GM19463 (cell line): ENCODE results near the gene AVEN.

Experiments used
- ATAC-seq: cut with Tn5 transposase; IDR thresholded peaks from one replicate; pipeline ENCODE4 v1.9.1; 2021; ENCODE audit warnings: mild to moderate bottlenecking, moderate library complexity; ENCODE audit not compliant: unreplicated experiment

The AVEN gene

DNA sequence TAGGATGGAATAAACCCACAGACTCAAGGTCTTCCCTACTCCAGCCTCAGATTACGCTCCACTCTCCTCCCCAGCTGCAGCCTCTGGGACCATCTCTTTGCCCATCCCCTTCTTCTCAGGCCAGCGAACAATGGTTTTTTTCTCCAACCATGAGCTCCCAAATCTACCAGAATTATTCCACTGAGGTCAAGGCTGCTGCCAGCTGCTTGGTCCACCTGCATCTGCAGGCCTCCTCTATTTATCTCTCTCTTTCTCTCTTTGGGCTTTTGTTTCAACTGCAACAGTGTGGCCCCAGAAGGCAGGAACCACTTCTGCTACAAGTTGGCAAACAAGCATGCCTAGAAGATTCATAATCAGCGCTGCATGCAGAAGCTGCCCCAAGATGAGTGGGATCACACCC is 51.6 kb downstream of the AVEN start:
- no peak for ATAC-seq

DNA sequence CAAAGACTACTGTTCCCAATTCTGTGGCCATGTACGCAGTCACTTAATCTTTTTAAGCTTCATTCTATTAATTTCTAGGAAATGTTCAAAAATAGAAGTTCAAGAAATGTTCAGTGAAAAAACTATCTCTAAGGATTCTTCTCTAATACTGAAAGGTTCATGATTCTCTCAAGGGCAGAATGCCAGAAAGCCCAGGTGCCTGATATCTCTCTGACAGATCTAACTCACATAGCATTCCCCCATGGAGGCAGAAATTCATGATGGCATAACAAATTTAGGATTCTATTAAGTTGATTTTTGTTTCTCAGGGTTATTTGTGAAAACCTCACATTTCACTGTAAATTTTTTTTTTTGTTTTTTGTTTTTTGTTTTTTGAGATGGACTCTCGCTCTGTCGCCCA is 53.3 kb downstream of the AVEN start:
- no peak for ATAC-seq

DNA sequence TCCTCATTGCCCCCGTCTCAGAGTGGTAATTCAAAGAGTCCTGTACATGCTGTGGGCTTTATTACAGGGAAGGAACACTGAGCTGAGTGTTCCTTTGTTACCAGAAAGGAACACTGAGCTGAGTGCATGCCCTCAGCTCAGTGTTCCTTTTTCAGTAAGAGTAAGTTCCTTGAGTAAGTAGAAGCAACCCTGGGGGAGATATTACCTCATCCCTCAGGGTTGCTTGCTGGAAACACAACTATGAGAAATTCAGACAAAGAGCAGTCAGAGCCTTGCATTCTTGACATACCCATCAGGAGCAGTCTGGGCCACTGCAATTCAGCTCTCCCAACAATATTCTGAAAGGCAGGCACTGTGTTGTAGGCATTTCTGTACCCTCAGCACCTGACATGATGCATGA is 53.7 kb downstream of the AVEN start:
- no peak for ATAC-seq

DNA sequence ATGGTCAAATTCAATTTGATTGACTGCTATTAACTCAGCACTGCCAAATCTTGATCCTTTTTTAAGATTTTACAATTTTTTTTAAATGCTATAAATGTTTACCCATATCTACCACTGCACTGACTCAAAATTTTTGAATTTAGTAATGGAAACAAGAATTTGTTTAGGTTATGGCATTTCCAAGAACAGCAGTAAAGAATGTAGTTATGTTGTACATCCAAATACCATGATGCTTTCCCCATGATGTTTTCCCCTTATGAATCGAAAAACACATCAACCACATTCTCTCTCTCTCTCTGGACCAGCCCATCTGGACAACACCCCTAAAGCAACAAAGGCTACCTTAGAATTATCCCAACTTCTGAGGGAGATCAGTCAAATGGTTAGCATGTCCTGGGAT is 56.5 kb downstream of the AVEN start:
- ATAC-seq: no peak

DNA sequence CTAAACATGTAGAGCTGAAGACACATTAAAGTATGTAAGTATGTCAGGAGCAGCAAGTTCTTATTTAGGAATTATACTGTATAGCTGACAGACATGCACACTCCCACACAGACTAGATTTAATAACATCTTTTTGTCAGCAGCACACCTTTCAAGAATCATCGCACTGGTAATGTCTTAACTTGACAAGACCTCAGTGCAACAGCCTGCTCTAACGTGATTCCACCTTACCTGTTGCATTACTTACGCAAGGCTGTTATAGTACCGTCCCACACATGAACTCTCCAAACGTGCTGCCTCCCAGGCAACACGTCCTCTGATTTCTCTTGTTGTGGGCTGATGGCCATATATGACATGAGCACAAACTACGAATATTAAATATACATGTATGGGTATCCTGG is 58.8 kb downstream of the AVEN start:
- ATAC-seq: no peak

DNA sequence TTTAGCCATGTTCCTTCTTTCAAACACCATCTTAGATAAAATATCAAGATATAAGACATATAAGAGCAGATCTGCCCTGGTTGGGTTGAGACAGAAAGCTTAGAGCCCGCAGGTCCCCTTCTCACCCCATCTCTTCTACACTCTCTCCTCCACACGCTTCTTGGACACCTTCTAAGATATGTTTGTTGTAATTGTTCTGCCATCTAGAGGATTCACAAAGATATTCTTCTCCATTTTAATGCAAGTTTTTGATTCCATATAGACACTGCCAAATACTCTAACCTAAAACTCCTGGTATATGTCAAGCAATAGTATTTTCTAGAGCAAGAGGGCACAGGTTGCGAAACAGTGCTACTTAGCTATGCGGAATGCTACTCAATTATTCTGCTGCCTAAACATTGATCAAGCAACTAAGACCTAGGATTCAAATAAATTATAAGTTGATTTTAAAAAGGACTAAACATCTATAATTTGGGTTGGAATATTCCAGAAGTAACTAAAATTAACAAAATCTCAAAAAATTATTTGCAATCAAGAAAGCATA is 63.9 kb downstream of the AVEN start:
- no peak for ATAC-seq

DNA sequence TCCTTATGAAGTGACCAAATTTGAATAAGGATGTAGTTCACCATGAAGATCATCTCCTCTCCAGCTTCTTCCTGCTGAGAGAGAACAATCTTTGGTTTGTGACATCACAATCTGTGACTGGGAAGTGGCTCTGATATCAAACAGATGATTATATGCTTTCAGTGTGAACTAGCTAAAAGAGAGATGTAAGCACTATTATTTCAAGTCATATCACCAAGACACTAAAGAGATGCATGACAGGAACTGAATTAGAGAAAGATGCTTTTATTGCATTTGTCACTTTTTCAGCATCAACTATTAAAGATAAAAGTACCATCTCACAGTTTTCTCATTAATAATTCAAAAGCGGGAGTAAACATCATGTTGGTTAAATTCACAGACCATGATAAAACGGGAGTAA is 67.2 kb downstream of the AVEN start:
- no peak for ATAC-seq

DNA sequence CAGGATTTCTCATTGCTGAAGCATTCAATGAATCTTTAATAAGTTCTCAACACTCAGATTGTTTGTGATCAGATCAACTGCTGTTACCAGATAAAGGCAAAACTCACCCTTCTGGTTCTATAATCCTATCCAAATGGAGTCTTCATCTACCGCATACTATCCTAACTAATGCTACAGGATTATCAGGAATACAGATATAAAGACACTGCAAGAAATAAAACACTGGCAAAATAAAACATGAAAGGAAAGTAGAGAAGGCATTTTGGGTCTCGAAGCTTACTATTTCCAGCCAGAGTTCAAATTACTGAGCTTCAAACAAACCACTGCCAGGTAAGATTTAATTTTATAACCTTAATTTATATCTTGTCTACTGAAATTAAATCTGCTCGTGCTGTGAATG is 70.2 kb downstream of the AVEN start:
- no peak for ATAC-seq

DNA sequence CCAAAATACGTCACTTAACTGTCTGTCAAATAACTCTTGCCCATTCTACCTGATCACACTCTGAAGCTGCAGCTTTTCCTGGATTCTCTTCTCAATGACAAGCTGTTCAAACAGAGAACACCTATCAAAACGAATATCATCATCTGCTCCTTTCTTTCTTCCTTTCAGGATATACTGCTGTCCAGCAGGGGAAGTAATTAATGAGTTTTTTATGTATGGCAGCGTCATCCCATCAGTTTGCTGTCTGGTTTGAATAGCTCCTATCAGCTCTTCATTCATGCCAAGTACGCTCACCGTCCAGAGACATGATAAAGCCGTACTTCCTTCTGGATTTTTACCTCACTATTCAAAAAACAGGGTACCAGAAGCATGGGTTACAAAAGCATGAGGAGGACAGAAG is 70.8 kb downstream of the AVEN start, which contains the start of gene CHRM5:
Gene CHRM5, plus strand, starts transcription at position 274 of the 400 bp plus-strand sequence. CDS start 94,221 bp downstream, outside the sequence.
- ATAC-seq: no peak

DNA sequence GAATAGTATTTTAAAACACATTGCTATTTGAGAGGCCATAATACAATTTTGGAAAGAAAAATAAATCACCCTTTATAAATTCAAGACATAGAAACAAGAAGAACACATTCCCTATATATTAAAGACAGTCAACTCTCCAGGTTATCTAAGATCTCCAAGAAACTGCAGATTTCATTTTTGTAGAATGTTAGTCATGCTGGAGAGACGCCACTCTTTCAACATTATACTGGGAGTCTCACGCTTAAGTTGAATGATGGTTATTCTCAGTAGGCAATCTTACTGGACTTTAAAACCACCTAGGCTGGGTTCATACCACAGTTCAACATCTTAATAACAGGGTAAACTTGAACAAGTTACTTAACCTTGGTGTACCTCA is 74.4 kb downstream of the AVEN start:
- no peak for ATAC-seq

DNA sequence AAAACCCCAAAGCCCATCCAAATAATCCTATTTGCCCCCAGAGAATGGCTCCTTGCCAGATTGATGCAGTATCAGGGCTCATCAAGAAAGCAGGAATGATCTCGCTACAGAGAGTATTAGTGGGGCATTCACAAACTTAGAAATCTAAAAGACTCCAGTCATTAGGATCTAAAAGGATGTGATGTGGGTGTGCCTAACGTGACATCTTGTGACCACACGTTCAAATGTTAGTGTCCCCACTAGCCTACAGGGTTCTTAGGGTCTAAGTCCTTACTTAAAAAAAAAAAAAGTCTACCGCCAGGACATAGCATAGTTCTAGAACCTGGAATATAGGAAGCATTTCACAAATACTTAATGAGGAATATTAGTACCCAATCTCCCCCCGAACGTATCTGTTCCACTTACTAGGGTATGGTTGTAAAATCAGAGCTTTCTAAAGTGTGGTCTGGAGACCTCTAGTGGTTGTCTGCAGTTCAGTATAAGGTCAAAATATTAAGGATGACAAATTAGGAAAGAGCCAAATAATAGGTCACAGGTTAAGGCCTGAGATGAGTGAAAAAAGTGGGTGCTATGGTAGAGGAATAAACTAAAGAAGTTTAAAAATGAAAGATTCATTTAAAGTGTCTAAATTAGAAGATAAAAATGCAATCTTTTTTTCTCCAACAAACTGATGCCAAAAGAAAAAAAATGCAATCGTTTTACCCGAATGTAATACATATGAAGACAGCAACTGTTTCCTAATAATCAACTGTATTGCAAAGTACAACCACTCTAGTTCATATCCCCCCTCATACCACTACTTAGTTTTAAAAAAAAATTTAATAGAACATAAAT is 75.0 kb downstream of the AVEN start:
- no peak for ATAC-seq

DNA sequence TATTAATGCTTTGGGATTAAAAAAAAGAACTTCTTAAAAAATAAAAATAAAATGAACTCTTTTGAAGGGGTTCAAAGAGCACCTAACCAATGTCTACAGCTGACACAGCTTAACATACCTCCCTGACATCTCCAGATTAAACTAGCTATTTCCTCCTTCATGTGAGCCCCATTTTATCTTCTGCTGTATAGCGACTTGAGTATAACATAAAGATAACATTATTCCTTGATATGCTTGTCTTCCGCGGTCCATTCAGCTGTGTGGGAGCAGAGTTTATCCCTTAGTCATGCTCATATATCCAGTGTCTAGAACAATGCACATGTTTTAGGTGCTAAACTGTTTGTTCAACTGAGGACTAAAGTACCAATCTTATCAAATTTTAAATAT is 78.5 kb downstream of the AVEN start:
- ATAC-seq: no peak

DNA sequence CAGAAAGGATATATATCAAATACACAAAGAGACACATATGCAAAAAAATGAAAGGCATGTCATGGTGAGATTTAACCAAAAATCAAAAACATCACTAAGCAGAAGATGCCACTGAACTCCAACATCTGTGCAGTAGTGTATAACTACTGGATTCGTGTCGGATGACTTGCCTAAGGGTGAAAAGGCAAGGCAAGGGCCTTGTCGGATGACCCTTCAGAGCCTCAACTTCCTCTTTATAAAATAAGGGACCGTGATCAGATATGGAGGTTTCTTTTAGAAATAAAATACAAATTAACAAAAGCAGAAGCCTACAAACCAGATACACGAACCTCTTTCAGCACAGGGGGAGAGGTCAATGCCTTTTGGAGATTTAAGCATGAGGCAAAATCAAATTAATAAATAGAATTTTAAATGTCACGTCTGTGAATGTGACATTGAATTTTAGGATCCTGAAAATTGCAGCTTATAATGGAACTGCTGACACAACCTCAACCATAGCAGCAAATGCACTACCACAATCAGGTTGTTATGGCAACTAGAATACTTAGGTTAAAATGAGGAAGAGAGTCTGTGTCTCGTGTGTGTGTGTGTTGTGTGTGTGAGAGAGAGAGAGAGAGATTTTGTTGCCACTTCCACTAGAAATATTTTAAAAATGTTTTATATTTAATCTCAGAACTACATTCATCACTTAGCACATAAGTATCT is 79.0 kb downstream of the AVEN start:
- no peak for ATAC-seq

DNA sequence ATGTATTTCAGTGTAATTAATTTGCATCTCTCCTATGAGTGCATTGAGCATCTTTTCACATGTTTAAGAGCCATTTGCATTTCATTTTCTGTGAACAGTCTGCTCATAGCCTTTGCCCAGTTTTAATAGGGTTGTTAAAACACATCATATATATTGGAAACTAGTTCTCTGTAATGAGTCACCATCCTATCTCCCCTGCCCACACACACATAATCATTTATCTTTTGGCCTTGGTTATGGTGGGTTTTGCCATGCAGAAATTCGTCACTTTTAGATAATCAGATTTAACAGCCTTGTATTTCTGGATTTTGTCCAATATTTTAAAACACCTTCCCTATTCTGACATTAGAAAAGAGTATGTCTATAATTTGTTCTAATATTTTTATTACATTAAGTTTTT is 82.6 kb downstream of the AVEN start:
- ATAC-seq: no peak

DNA sequence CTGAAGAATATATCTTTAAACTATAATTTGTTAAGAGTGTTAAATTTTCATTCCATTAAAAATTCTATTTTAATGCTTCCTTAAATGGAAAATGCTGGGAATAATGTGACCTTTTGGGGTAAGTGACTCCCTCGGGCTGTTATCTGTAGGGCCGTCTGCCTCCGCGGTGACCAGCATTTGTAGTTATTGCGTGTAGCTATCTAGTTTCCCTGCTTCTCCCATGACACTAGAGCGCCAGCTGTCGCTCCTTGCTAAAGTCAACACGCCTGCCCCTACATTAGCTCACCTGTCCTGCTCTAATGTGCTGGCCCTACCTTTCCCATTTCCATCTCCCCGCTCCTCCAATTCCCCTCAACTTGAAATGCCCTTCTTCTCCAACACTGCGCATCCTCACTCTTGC is 83.1 kb downstream of the AVEN start:
- no peak for ATAC-seq

DNA sequence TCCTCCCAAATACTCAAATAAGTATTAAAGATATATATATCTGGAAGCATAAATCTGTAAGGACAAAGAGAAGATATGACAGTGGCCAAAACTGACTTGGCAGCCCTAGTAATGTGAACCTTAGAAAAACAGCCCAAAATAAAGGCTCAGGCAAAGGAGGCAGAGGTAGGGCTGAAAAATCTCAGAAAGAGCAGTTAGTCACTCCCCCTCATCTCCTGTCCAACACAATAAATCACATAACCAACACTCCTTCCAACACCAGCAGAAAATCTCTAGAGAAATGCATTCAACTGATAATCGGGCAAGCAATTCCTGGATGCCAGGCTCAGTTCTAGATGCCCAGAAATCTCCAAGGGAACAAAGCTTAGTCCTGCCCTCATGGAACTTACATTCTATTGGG is 92.9 kb downstream of the AVEN start:
- ATAC-seq: no peak

DNA sequence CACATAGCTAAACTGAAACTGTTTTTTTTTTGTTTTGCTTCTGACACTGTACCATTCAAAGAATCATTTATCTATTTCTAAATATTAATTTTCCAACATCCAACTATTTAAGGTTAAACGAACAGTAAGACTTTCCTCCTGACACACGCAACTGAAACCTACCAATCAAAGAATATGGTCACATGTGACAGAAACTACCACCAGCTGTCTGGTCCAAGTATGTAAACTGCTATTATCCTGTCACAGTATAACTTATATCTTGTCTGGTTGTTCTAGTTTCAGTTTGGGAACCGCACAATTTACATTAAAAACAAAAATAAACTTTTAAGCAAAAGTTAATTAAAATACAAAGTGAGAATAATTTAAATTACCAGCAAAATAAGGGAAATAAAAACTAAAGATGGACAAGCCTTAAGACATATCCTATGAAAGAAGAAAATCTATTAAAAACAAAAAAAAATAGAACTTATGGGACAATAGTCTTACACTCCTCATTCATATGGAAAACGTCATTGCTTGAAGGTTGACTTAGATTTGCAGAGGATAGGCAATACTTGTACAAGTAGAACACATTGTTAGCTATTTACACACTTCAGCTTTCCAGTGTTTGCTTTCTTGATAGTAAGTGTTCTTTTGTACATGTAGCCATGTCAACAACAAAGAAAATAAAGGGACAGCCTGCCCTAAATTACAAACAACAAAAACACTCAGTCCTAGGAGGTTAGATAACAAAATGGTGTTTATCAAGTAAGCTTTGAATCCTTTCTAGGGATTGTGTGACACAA is 97.5 kb downstream of the AVEN start:
- ATAC-seq: peak; percentile 95

DNA sequence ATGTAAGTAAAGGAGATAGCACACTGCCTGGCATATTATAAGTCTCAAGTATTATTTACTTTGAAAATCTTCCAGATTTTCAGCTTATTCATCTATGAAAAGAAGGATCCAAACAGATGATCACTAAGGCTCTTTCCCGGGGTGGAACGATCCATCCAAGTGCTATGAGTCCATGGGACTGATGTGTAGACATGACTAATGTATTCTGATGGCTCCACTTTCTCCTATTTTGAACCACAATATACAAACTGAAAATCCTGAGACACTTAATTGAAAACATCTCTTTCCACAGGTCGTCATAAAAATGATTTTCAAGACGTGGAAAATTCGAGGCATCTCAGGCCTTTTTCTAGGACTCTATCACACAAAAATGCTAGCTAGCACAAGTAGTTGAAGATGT is 104.1 kb downstream of the AVEN start:
- no peak for ATAC-seq

DNA sequence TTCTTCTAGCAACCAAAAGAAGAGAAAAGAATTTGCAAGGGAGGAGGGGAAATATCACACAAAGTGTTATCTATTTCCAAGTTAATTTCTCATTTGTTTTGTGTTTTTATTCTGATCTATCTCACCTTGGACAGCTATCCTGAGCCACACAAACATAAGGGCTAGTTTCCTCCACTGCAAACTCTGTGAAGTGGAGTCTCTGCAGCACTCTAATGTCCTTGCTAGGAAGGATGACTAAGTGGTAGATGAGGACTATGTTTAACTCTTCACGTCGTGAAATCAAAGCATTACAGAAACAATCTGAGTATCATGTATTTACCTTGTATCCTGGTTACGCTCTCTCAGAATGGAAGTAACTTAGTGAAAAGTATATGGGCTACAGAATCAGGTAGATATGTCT is 104.6 kb downstream of the AVEN start:
- ATAC-seq: no peak

DNA sequence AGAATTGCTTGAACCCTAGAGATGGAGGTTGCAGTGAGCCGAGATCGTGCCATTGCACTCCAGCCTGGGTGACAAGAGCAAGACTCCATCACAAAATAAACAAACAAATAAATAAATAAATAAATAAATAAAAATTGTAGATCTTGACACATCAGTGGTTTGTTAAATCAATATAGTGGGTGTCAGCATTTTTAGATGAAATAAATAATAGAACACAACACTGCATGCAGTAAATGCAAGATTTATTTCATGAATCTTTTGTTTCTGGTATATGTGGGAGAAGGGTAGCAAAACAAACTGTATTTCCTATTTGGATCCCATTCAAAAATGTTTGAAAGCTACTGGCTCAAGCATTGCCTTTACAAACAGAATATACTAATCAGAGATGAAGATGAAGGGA is 106.3 kb downstream of the AVEN start:
- ATAC-seq: no peak

DNA sequence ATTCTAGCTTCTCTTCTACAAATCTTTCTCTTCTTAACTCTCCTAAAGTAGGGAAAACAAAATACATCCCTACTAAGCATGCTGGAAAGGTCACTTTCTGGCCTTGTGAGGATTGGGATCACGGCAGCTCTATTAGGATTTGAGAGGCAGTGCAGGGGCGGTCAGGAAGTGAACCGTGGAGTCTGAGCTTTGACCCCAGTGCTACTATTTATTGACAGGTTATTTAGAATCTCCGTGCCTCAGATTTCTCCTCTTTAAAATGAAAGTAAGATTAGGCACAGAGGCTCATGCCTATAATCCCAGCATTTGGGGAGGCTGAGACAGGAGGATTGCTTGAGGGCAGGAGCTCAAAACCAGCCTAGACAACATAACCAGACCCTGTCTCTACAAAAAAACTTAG is 112.7 kb downstream of the AVEN start:
- ATAC-seq: no peak
